Medulla oblongata (tissue), 1 donor: ENCODE results near the gene CELSR1.
"Not testable (repeated sequence)": the region's sequence is repeated elsewhere in the genome, so short reads cannot be mapped to it uniquely, and the experiment has no call there.

ENCODE experiments used
- DNase-seq: peaks from one replicate; pipeline ENCODE4 v3.0.0-alpha.2; 2015; ENCODE audit errors: extremely low spot score

The CELSR1 gene

GRCh38 chr22:46418827-46419226, 118.6 kb downstream of the CELSR1 start:
- no peak for DNase-seq

- DNase-seq = no peak
Measured at GRCh38 chr22:46417769-46418168, 119.7 kb downstream of the CELSR1 start.

- DNase-seq = no peak
Measured at GRCh38 chr22:46416891-46417580, 120.4 kb downstream of the CELSR1 start.

- DNase-seq = no peak
Measured at GRCh38 chr22:46416520-46416871, 120.9 kb downstream of the CELSR1 start.

GRCh38 chr22:46415776-46416519, 121.5 kb downstream of the CELSR1 start:
- DNase-seq = no peak

GRCh38 chr22:46414704-46415103, 122.7 kb downstream of the CELSR1 start:
- no peak for DNase-seq

- no peak for DNase-seq
Measured at GRCh38 chr22:46413725-46414379, 123.6 kb downstream of the CELSR1 start.

GRCh38 chr22:46411347-46411746, 126.1 kb downstream of the CELSR1 start:
- DNase-seq = no peak

- no peak for DNase-seq
Measured at GRCh38 chr22:46410291-46410808, 127.1 kb downstream of the CELSR1 start.

- no peak for DNase-seq
Measured at GRCh38 chr22:46409631-46410210, 127.7 kb downstream of the CELSR1 start.

GRCh38 chr22:46408568-46409506, 128.6 kb downstream of the CELSR1 start:
- no peak for DNase-seq

- DNase-seq = no peak
Measured at GRCh38 chr22:46407748-46408147, 129.7 kb downstream of the CELSR1 start.

- DNase-seq = no peak
Measured at GRCh38 chr22:46406791-46407190, 130.6 kb downstream of the CELSR1 start.

GRCh38 chr22:46406349-46406748, 131.1 kb downstream of the CELSR1 start:
- DNase-seq = no peak

- DNase-seq = no peak
Measured at GRCh38 chr22:46405901-46406300, 131.5 kb downstream of the CELSR1 start.

- not testable (repeated sequence) for DNase-seq
Measured at GRCh38 chr22:46403880-46404279, 133.5 kb downstream of the CELSR1 start.

GRCh38 chr22:46402505-46402904, 134.9 kb downstream of the CELSR1 start:
- DNase-seq = no peak

- DNase-seq = no peak
Measured at GRCh38 chr22:46401370-46401769, 136.1 kb downstream of the CELSR1 start.

GRCh38 chr22:46399251-46400024, 138.0 kb downstream of the CELSR1 start:
- no peak for DNase-seq

GRCh38 chr22:46397951-46398350, 139.5 kb downstream of the CELSR1 start:
- no peak for DNase-seq
